Measurements from ENCODE around the gene CDH4.
A peak's percentile ranks its signal among the peaks of the same experiment; 100 is the strongest.

Gene CDH4

GRCh38 chr20:61876952-61877728, 625.1 kb downstream of the CDH4 start:
- no peak overlapping the region for H3K27ac ChIP-seq (ENCODE audit: extremely low read depth, low read depth, low read length)
- CTCF ChIA-PET = interaction anchor here (0.7 to 1.2 kb wide), 2 partner anchors 156 to 626 kb away, joined by 3 to 4 read pairs; no protein-coding TSS in a partner anchor

GRCh38 chr20:61877776-61878477, 625.9 kb downstream of the CDH4 start:
- no peak overlapping the region for H3K4me3 ChIP-seq (ENCODE audit: low read depth, low read length)
- TF ChIP-seq ATF2 (tag by site-specific recombination; IDR thresholded peaks at IDR 0.05; ENCODE audit: low read depth) = no peak
- no peak for TF ChIP-seq ZNF529 (tag by site-specific recombination; IDR thresholded peaks at IDR 0.05; ENCODE audit: insufficient replicate concordance)
- TF ChIP-seq ZNF239 (tag by site-specific recombination; IDR thresholded peaks at IDR 0.05) = no peak
- TF ChIP-seq ZNF645 (tag by site-specific recombination; IDR thresholded peaks at IDR 0.05) = no peak
- TF ChIP-seq ZNF830 (tag by site-specific recombination; IDR thresholded peaks at IDR 0.05; ENCODE audit: low read depth) = no peak
- TF ChIP-seq ZNF174 (tag by site-specific recombination; IDR thresholded peaks at IDR 0.05) = no peak
- TF ChIP-seq ZNF391 (tag by site-specific recombination; IDR thresholded peaks at IDR 0.05; ENCODE audit: borderline replicate concordance, low read depth) = no peak
- TF ChIP-seq ZSCAN5A (tag by site-specific recombination; IDR thresholded peaks at IDR 0.05) = no peak
- POLR2A ChIA-PET = no interaction called here
- H3K27ac ChIP-seq (ENCODE audit: extremely low read depth, low read depth, low read length) = no peak overlapping the region
- H3K9me3 ChIP-seq (ENCODE audit: control insufficient read depth, insufficient read depth, low read depth, low read length) = no peaks in the 10 kb centered on the region
- CTCF ChIA-PET = interaction anchor here (0.8 to 1.2 kb wide), 2 partner anchors 9 to 157 kb away, joined by 4 read pairs; no protein-coding TSS in a partner anchor
- no peaks in the 10 kb centered on the region for H3K4me1 ChIP-seq (ENCODE audit: control insufficient read depth, insufficient read depth, low read length)
- no peaks in the 10 kb centered on the region for H3K36me3 ChIP-seq (ENCODE audit: control insufficient read depth in 2 of 2, insufficient read depth in 1 of 2, low read length in 2 of 2)

More at GRCh38 chr20:61876952-61877728, 625.1 kb downstream of the CDH4 start:
- POLR2A ChIA-PET = no interaction called here
- H3K4me1 ChIP-seq (ENCODE audit: control insufficient read depth, insufficient read depth, low read length) = no peaks in the 10 kb centered on the region
- H3K36me3 ChIP-seq (ENCODE audit: control insufficient read depth in 2 of 2, insufficient read depth in 1 of 2, low read length in 2 of 2) = no peaks in the 10 kb centered on the region
- TF ChIP-seq ZIC2 (tag by site-specific recombination; IDR thresholded peaks at IDR 0.05) = 0 out of 2 replicates have a peak, but pooled peaks have one; percentile 9
- no peak for TF ChIP-seq ZNF112 (tag by site-specific recombination; IDR thresholded peaks at IDR 0.05)
- TF ChIP-seq GLIS1 (tag by site-specific recombination; IDR thresholded peaks at IDR 0.05) = peak; percentile 60
- no peak overlapping the region for H3K4me3 ChIP-seq (ENCODE audit: low read depth, low read length)
- H3K9me3 ChIP-seq (ENCODE audit: control insufficient read depth, insufficient read depth, low read depth, low read length) = no peaks in the 10 kb centered on the region

- Histone ChIP-seq H3K36me3 (ENCODE audit: control insufficient read depth in 2 of 2, insufficient read depth in 1 of 2, low read length in 2 of 2) (no peaks in the 10 kb centered on the region), H3K4me3 (ENCODE audit: low read depth, low read length) (no peak overlapping the region), H3K4me1 (ENCODE audit: control insufficient read depth, insufficient read depth, low read length) (no peaks in the 10 kb centered on the region), H3K9me3 (ENCODE audit: control insufficient read depth, insufficient read depth, low read depth, low read length) (no peaks in the 10 kb centered on the region), H3K27ac (ENCODE audit: extremely low read depth, low read depth, low read length) (no peak overlapping the region)
- CTCF ChIA-PET = interaction anchor here (0.8 kb wide), 1 partner anchor 8 kb away, joined by 4 read pairs; no protein-coding TSS in a partner anchor
- POLR2A ChIA-PET = no interaction called here
- no peak for TF ChIP-seq ZNF335 (tag by site-specific recombination; conservative IDR thresholded peaks at IDR 0.05)
- TF ChIP-seq ZNF639 (tag by site-specific recombination; IDR thresholded peaks at IDR 0.05) = no peak
- TF ChIP-seq PRDM10 (tag by site-specific recombination; IDR thresholded peaks at IDR 0.05) = no peak
- TF ChIP-seq ZNF514 (tag by site-specific recombination; IDR thresholded peaks at IDR 0.05) = no peak
- TF ChIP-seq ZNF76 (tag by site-specific recombination; IDR thresholded peaks at IDR 0.05; ENCODE audit: borderline replicate concordance, low read depth) = no peak
- TF ChIP-seq ZNF747 (tag by site-specific recombination; IDR thresholded peaks at IDR 0.05) = no peak
- TF ChIP-seq GLI2 (tag by site-specific recombination; IDR thresholded peaks at IDR 0.05; ENCODE audit: borderline replicate concordance, low read depth) = no peak
Measured at GRCh38 chr20:61878478-61879302, 626.6 kb downstream of the CDH4 start.
